Stimulated activated CD4-positive, alpha-beta T cell treated with anti-CD3 and anti-CD28 coated beads, Interleukin-12 subunit alpha, Interleukin-12 subunit beta, amount 100 ng/mL, for 4 hours (primary cell): Measurements from ENCODE around the gene SCYGR3.

Source experiments
- DNase-seq: peaks from one replicate; pipeline ENCODE4 v3.0.0-alpha.2; 2020

SCYGR3 gene

GRCh38 chr2:227614740-227615139 is at the start of gene SCYGR3:
Gene SCYGR3, minus strand, starts transcription at chr2:227614840. Its CDS starts 0 bp downstream, at chr2:227614840.
- DNase-seq = no peak

- no peak for DNase-seq
Measured at GRCh38 chr2:227661827-227662226, 47.2 kb upstream of the SCYGR3 start.

- no peak for DNase-seq
Measured at GRCh38 chr2:227661025-227661649, 46.5 kb upstream of the SCYGR3 start.

- no peak for DNase-seq
Measured at GRCh38 chr2:227657199-227657845, 42.7 kb upstream of the SCYGR3 start.

- no peak for DNase-seq
Measured at GRCh38 chr2:227655454-227655853, 40.8 kb upstream of the SCYGR3 start.

- DNase-seq = no peak
Measured at GRCh38 chr2:227654426-227654825, 39.8 kb upstream of the SCYGR3 start.

GRCh38 chr2:227653419-227653818 is 38.8 kb upstream of the SCYGR3 start:
- no peak for DNase-seq

GRCh38 chr2:227643990-227644551 is 29.4 kb upstream of the SCYGR3 start:
- DNase-seq = no peak

- DNase-seq = no peak
Measured at GRCh38 chr2:227642656-227643055, 28.0 kb upstream of the SCYGR3 start.

GRCh38 chr2:227634201-227634600 is 19.6 kb upstream of the SCYGR3 start:
- DNase-seq = no peak

GRCh38 chr2:227632827-227633226 is 18.2 kb upstream of the SCYGR3 start:
- DNase-seq = no peak

- no peak for DNase-seq
Measured at GRCh38 chr2:227630322-227630721, 15.7 kb upstream of the SCYGR3 start.

- DNase-seq = no peak
Measured at GRCh38 chr2:227629435-227629834, 14.8 kb upstream of the SCYGR3 start.

GRCh38 chr2:227627769-227628168 is 13.1 kb upstream of the SCYGR3 start:
- no peak for DNase-seq

GRCh38 chr2:227626580-227627151 is 12.0 kb upstream of the SCYGR3 start:
- DNase-seq = no peak

- no peak for DNase-seq
Measured at GRCh38 chr2:227625420-227625819, 10.8 kb upstream of the SCYGR3 start.

- no peak for DNase-seq
Measured at GRCh38 chr2:227623226-227623625, 8.6 kb upstream of the SCYGR3 start.

- no peak for DNase-seq
Measured at GRCh38 chr2:227617316-227618230, 2.9 kb upstream of the SCYGR3 start, which contains the start of gene SCYGR4. Gene SCYGR4, plus strand, starts transcription at chr2:227617498. Its CDS starts 0 bp downstream, at chr2:227617498.

- no peak for DNase-seq
Measured at GRCh38 chr2:227616631-227617030, 2.0 kb upstream of the SCYGR3 start.

GRCh38 chr2:227615906-227616305 is 1.3 kb upstream of the SCYGR3 start:
- DNase-seq = no peak

- no peak for DNase-seq
Measured at GRCh38 chr2:227615181-227615580, 541 bp upstream of the SCYGR3 start.

GRCh38 chr2:227614246-227614645 is 394 bp downstream of the SCYGR3 start:
- DNase-seq = no peak

- no peak for DNase-seq
Measured at GRCh38 chr2:227613272-227613660, 1.4 kb downstream of the SCYGR3 start.
